ENCODE results near the gene CFAP410. TPM values are rescaled to one million over a fixed set of nuclear protein-coding genes. Genes with fewer than 3 reads are reported as not detected.

Gene CFAP410
- total RNA-seq, 2 experiments from 2014 or later = 15.1 to 20.6 TPM

DNA sequence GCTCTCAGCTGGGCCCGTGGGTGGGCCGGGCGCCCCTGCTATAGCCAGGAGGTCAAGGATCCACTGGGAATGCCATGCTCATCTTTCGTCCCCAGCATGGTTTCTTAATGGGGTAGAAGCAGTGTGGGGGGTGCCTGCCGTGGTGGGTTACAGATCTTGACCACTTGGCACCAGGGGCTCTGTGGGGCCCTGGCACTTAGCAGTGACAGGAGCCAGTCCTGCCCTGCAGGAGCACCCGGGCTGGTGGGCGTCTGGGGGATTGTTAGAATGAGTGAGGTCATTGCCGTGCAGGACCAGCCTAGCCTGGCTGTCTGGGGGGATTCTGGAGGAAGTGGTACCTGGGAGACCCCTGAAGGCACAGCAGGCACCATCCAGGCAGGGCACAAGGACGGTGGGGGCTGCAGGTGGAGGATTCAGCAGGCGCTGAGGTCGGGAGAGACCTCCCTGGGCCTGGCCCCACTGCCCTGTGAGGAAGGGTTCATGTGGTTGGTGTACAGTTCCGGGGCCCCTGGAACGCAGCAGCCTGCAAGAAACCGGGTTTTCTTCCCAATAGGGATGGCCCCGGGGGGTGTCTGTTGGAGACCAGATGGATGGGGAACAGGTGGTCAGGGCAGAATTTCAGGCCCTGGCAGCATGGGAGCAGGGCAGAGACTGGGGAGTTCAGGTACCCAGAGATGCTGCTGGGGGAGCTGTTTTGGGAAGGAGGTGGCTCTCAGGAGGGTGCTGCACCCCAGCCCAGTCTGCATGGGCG is 48.7 kb downstream of the CFAP410 start:
- H3K9me3 ChIP-seq (ENCODE audit: low read length) = no peaks in the 10 kb centered on the region
- no peak overlapping the region for H3K4me3 ChIP-seq (ENCODE audit: low read depth, low read length, poor library complexity, severe bottlenecking)
- H3K36me3 ChIP-seq (ENCODE audit: insufficient read depth, low read length) = no peaks in the 10 kb centered on the region
- ChIA-PET POLR2A (interaction anchor here (0.6 kb wide), 1 partner anchor 14 kb away, joined by 4 read pairs; no protein-coding TSS in a partner anchor), CTCF (ENCODE audit: unreplicated experiment) (no interaction called here)
- H3K4me2 ChIP-seq (ENCODE audit: low read length) = no peak overlapping the region
- intact Hi-C loops (cut with micrococcal nuclease; ENCODE audit: unreplicated experiment) = no loop called here
- no peaks in the 10 kb centered on the region for H4K20me1 ChIP-seq (ENCODE audit: insufficient read depth, low read length)
- TF ChIP-seq CTCF (conservative IDR thresholded peaks at IDR 0.05; ENCODE audit: low read length) (no peak), EZH2phosphoT487 (IDR thresholded peaks at IDR 0.05; ENCODE audit: borderline replicate concordance, low read depth, low read length) (no peak)
- no peak overlapping the region for H2AFZ ChIP-seq (ENCODE audit: low read length)
- peaks cover 13% of the 10 kb centered on the region for H3K4me1 ChIP-seq (ENCODE audit: insufficient read depth, low read length, poor library complexity, severe bottlenecking)
- no peak overlapping the region for H3K27ac ChIP-seq (ENCODE audit: low read depth, low read length, poor library complexity, severe bottlenecking)
- H3K9me2 ChIP-seq (ENCODE audit: insufficient read depth, low read length) = no peaks in the 10 kb centered on the region
- no peak for DNase-seq (ENCODE audit: low spot score)
- BruUV-seq (replicated peaks) = no TSS peak
- no peaks in the 10 kb centered on the region for H3K79me2 ChIP-seq (ENCODE audit: insufficient read depth, low read depth, low read length)

- intact Hi-C loops (cut with micrococcal nuclease; ENCODE audit: unreplicated experiment) = no loop called here
- H3K9me3 ChIP-seq (ENCODE audit: low read length) = no peaks in the 10 kb centered on the region
Measured at GRCh38 chr21:44289381-44290010, 49.7 kb downstream of the CFAP410 start.

More at GRCh38 chr21:44289381-44290010, 49.7 kb downstream of the CFAP410 start:
- TF ChIP-seq EZH2phosphoT487 (IDR thresholded peaks at IDR 0.05; ENCODE audit: borderline replicate concordance, low read depth, low read length) = no peak
- TF ChIP-seq CTCF (conservative IDR thresholded peaks at IDR 0.05; ENCODE audit: low read length) = no peak
- Histone ChIP-seq H3K36me3 (ENCODE audit: insufficient read depth, low read length) (no peaks in the 10 kb centered on the region), H3K27ac (ENCODE audit: low read depth, low read length, poor library complexity, severe bottlenecking) (no peak overlapping the region), H2AFZ (ENCODE audit: low read length) (no peak overlapping the region), H4K20me1 (ENCODE audit: insufficient read depth, low read length) (no peaks in the 10 kb centered on the region), H3K9me2 (ENCODE audit: insufficient read depth, low read length) (no peaks in the 10 kb centered on the region), H3K4me3 (ENCODE audit: low read depth, low read length, poor library complexity, severe bottlenecking) (no peak overlapping the region), H3K4me1 (ENCODE audit: insufficient read depth, low read length, poor library complexity, severe bottlenecking) (peaks cover 2% of the 10 kb centered on the region), H3K79me2 (ENCODE audit: insufficient read depth, low read depth, low read length) (no peaks in the 10 kb centered on the region), H3K4me2 (ENCODE audit: low read length) (no peak overlapping the region)
- no TSS peak for BruUV-seq (replicated peaks)
- ChIA-PET POLR2A (no interaction called here), CTCF (ENCODE audit: unreplicated experiment) (no interaction called here)
- DNase-seq (ENCODE audit: low spot score) = no peak

Measured in OCI-LY7 (cell line).